SKM-1 (cell line): Measurements from ENCODE around the gene SIGLEC12.
"Not testable (repeated sequence)": the region's sequence is repeated elsewhere in the genome, so short reads cannot be mapped to it uniquely, and the experiment has no call there.

ENCODE experiments used
- DNase-seq: peaks from one replicate; lab custom pipeline; 2025; ENCODE audit not compliant: unreplicated experiment; lab: John Stamatoyannopoulos, UW

SIGLEC12 gene

GRCh38 chr19:51524666-51525264 lies 23.2 kb upstream of the SIGLEC12 start:
- DNase-seq = no peak

GRCh38 chr19:51521781-51522180 lies 20.2 kb upstream of the SIGLEC12 start:
- no peak for DNase-seq

- no peak for DNase-seq
These were observed 19.8 kb upstream of the SIGLEC12 start for GRCh38 chr19:51521357-51521756.

- no peak for DNase-seq
These were observed 19.1 kb upstream of the SIGLEC12 start for GRCh38 chr19:51520728-51521127.

GRCh38 chr19:51514866-51515481 lies 13.4 kb upstream of the SIGLEC12 start:
- DNase-seq = peak; percentile 32

GRCh38 chr19:51513968-51514367 lies 12.4 kb upstream of the SIGLEC12 start:
- no peak for DNase-seq

GRCh38 chr19:51511353-51511752 lies 9.8 kb upstream of the SIGLEC12 start:
- DNase-seq = no peak

- DNase-seq = no peak
These were observed 8.4 kb upstream of the SIGLEC12 start for GRCh38 chr19:51509823-51510660.

GRCh38 chr19:51508059-51508733 lies 6.6 kb upstream of the SIGLEC12 start:
- DNase-seq = no peak

- no peak for DNase-seq
These were observed 6.0 kb upstream of the SIGLEC12 start for GRCh38 chr19:51507640-51508058.

GRCh38 chr19:51507192-51507591 lies 5.6 kb upstream of the SIGLEC12 start:
- no peak for DNase-seq

- no peak for DNase-seq
These were observed 4.3 kb upstream of the SIGLEC12 start for GRCh38 chr19:51505904-51506303.

GRCh38 chr19:51503896-51504295 lies 2.3 kb upstream of the SIGLEC12 start:
- DNase-seq = no peak

GRCh38 chr19:51503286-51503817 lies 1.8 kb upstream of the SIGLEC12 start:
- peak; percentile 2 for DNase-seq

GRCh38 chr19:51500931-51501330 lies 669 bp downstream of the SIGLEC12 start:
- not testable (repeated sequence) for DNase-seq

- DNase-seq = no peak
These were observed 3.9 kb downstream of the SIGLEC12 start for GRCh38 chr19:51497666-51498065.

- DNase-seq = no peak
These were observed 7.8 kb downstream of the SIGLEC12 start for GRCh38 chr19:51493776-51494175.

- no peak for DNase-seq
These were observed 10.0 kb downstream of the SIGLEC12 start for GRCh38 chr19:51491586-51491985.

- no peak for DNase-seq
These were observed 10.9 kb downstream of the SIGLEC12 start for GRCh38 chr19:51490676-51491075.

GRCh38 chr19:51489113-51489512 lies 12.5 kb downstream of the SIGLEC12 start:
- no peak for DNase-seq

GRCh38 chr19:51488491-51488890 lies 13.1 kb downstream of the SIGLEC12 start:
- no peak for DNase-seq
